Trophoblast cell (in vitro differentiated cells and primary cell): ENCODE data around the gene RNLS.

Experiments
- DNase-seq, 2 donors: peaks; one replicate each; pipeline ENCODE4 v3.0.0-alpha.2; 2016
- H2AFZ ChIP-seq: 2 replicates; pipeline ENCODE4 v1.6.1; 2013; ENCODE audit warnings: low read length, moderate library complexity, mild to moderate bottlenecking; ENCODE audit not compliant: insufficient read depth, poor library complexity
- H2AK5ac ChIP-seq: 2 replicates; pipeline ENCODE4 v1.6.1; 2013; ENCODE audit warnings: mild to moderate bottlenecking, low read length
- H2BK120ac ChIP-seq: 2 replicates; pipeline ENCODE4 v1.6.1; 2013; ENCODE audit warnings: low read length, mild to moderate bottlenecking, moderate library complexity; ENCODE audit not compliant: insufficient read depth, poor library complexity
- H2BK12ac ChIP-seq: 2 replicates; pipeline ENCODE4 v1.6.1; 2013; ENCODE audit warnings: mild to moderate bottlenecking, low read length, moderate library complexity
- H2BK5ac ChIP-seq: 2 replicates; pipeline ENCODE4 v1.6.1; 2013; ENCODE audit warnings: low read length, low read depth, moderate library complexity, mild to moderate bottlenecking; ENCODE audit not compliant: poor library complexity
- H3K14ac ChIP-seq: 2 replicates; pipeline ENCODE4 v1.6.1; 2013; ENCODE audit warnings: mild to moderate bottlenecking, low read length
- H3K18ac ChIP-seq: 2 replicates; pipeline ENCODE4 v1.6.1; 2013; ENCODE audit warnings: mild to moderate bottlenecking, low read length
- H3K23ac ChIP-seq: 2 replicates; pipeline ENCODE4 v1.6.1; 2013; ENCODE audit warnings: low read length
- H3K27ac ChIP-seq: 2 replicates; pipeline ENCODE4 v1.5.1; 2013; ENCODE audit warnings: low read depth, mild to moderate bottlenecking, inconsistent platforms, low read length, moderate library complexity
- H3K27me3 ChIP-seq: 2 replicates; pipeline ENCODE4 v1.6.1; 2013; ENCODE audit warnings: inconsistent platforms, mild to moderate bottlenecking, low read length, moderate library complexity; ENCODE audit not compliant: insufficient read depth
- H3K36me3 ChIP-seq, 2 experiments: 1 replicate in 1 of 2; 2 replicates in 1 of 2; pipeline ENCODE4 v1.6.1; 2013; ENCODE audit warnings: low read length in 2 of 2, mild to moderate bottlenecking in 2 of 2, moderate library complexity in 1 of 2; ENCODE audit not compliant: insufficient read depth in 2 of 2, control insufficient read depth in 1 of 2
- H3K4ac ChIP-seq: 2 replicates; pipeline ENCODE4 v1.6.1; 2013; ENCODE audit warnings: low read depth, mild to moderate bottlenecking, low read length, moderate library complexity
- H3K4me1 ChIP-seq, 2 experiments: 1 replicate in 1 of 2; 2 replicates in 1 of 2; pipeline ENCODE4 v1.6.1; 2013; ENCODE audit warnings: low read length in 2 of 2, mild to moderate bottlenecking in 2 of 2, moderate library complexity in 1 of 2; ENCODE audit not compliant: insufficient read depth in 2 of 2, control insufficient read depth in 1 of 2
- H3K4me2 ChIP-seq: 2 replicates; pipeline ENCODE4 v1.6.1; 2013; ENCODE audit warnings: inconsistent platforms, mild to moderate bottlenecking, low read length, moderate library complexity
- H3K4me3 ChIP-seq: 2 replicates; pipeline ENCODE4 v1.5.1; 2013; ENCODE audit warnings: mild to moderate bottlenecking, low read depth, low read length, inconsistent platforms
- H3K79me1 ChIP-seq: one replicate; pipeline ENCODE4 v1.6.1; 2013; ENCODE audit warnings: low read length
- H3K79me2 ChIP-seq: 2 replicates; pipeline ENCODE4 v1.6.1; 2013; ENCODE audit warnings: low read length, mild to moderate bottlenecking; ENCODE audit not compliant: control insufficient read depth, insufficient read depth, poor library complexity
- H3K9ac ChIP-seq: 2 replicates; pipeline ENCODE4 v1.6.1; 2013; ENCODE audit warnings: mild to moderate bottlenecking, low read length
- H3K9me3 ChIP-seq: 2 replicates; pipeline ENCODE4 v1.6.1; 2013; ENCODE audit warnings: low read depth, mild to moderate bottlenecking, control low read depth, inconsistent platforms, low read length; ENCODE audit not compliant: insufficient read depth
- H4K12ac ChIP-seq: 2 replicates; pipeline ENCODE4 v1.6.1; 2013; ENCODE audit warnings: low read depth, mild to moderate bottlenecking, low read length, moderate library complexity
- H4K8ac ChIP-seq: 2 replicates; pipeline ENCODE4 v1.6.1; 2013; ENCODE audit warnings: low read depth, mild to moderate bottlenecking, low read length, moderate library complexity
- H4K91ac ChIP-seq: one replicate; pipeline ENCODE4 v1.6.1; 2013; ENCODE audit warnings: low read depth, mild to moderate bottlenecking, low read length, moderate library complexity
- WGBS: extraction: QIAGEN DNeasy Blood & Tissue Kit; methylation state at CpG from one replicate; pipeline ENCODE4 v1.1.7; 2013; ENCODE audit warnings: missing lambda C conversion rate; ENCODE audit not compliant: insufficient read length, insufficient coverage; ENCODE audit errors: extremely low coverage; 5-methylcytosine and 5-hydroxymethylcytosine counted together

The RNLS gene

GRCh38 chr10:88507404-88507803 is 75.7 kb downstream of the RNLS start:
- H3K79me1 ChIP-seq: no peaks in the 10 kb centered on the region
- H4K8ac ChIP-seq: no peak overlapping the region
- H3K79me2 ChIP-seq: no peaks in the 10 kb centered on the region
- no peak overlapping the region for H3K23ac ChIP-seq
- no peak overlapping the region for H4K91ac ChIP-seq
- no peaks in the 10 kb centered on the region for H3K36me3 ChIP-seq
- no peak overlapping the region for H3K4me3 ChIP-seq
- H3K14ac ChIP-seq: no peak overlapping the region
- no peak overlapping the region for H4K12ac ChIP-seq
- no peak overlapping the region for H2BK120ac ChIP-seq
- no peak overlapping the region for H3K27ac ChIP-seq
- H2BK12ac ChIP-seq: no peak overlapping the region
- H2AK5ac ChIP-seq: no peak overlapping the region
- no peak overlapping the region for H3K18ac ChIP-seq
- no peak overlapping the region for H3K4ac ChIP-seq
- no peaks in the 10 kb centered on the region for H3K9me3 ChIP-seq
- H3K27me3 ChIP-seq: no peaks in the 10 kb centered on the region
- DNase-seq: no peak
- no peaks in the 10 kb centered on the region for H3K4me1 ChIP-seq
- WGBS: no CpG with 5 or more reads among the region's 1 CpG
- H3K4me2 ChIP-seq: no peak overlapping the region
- H2BK5ac ChIP-seq: no peak overlapping the region
- no peak overlapping the region for H3K9ac ChIP-seq
- no peak overlapping the region for H2AFZ ChIP-seq

GRCh38 chr10:88505680-88506215 is 77.4 kb downstream of the RNLS start:
- Histone ChIP-seq H3K23ac (no peak overlapping the region), H3K14ac (no peak overlapping the region), H3K18ac (no peak overlapping the region), H3K27ac (no peak overlapping the region), H3K4me2 (no peak overlapping the region), H4K12ac (no peak overlapping the region), H3K9me3 (no peaks in the 10 kb centered on the region), H3K36me3 (no peaks in the 10 kb centered on the region), H3K4me1 (no peaks in the 10 kb centered on the region), H2AK5ac (no peak overlapping the region), H2AFZ (no peak overlapping the region), H4K91ac (no peak overlapping the region), H3K79me2 (no peaks in the 10 kb centered on the region), H2BK12ac (no peak overlapping the region), H4K8ac (no peak overlapping the region), H2BK120ac (no peak overlapping the region), H3K27me3 (no peaks in the 10 kb centered on the region), H3K9ac (no peak overlapping the region), H3K79me1 (no peaks in the 10 kb centered on the region), H2BK5ac (no peak overlapping the region), H3K4me3 (no peak overlapping the region), H3K4ac (no peak overlapping the region)
- DNase-seq: no peak
- no CpG with 5 or more reads among the region's 1 CpG for WGBS

GRCh38 chr10:88505265-88505664 is 77.9 kb downstream of the RNLS start:
- H3K27me3 ChIP-seq: no peaks in the 10 kb centered on the region
- no peak overlapping the region for H3K4ac ChIP-seq
- no peaks in the 10 kb centered on the region for H3K36me3 ChIP-seq
- H3K79me1 ChIP-seq: no peaks in the 10 kb centered on the region
- H3K23ac ChIP-seq: no peak overlapping the region
- no peak overlapping the region for H2BK12ac ChIP-seq
- H3K4me1 ChIP-seq: no peaks in the 10 kb centered on the region
- WGBS: no CpG with 5 or more reads among the region's 1 CpG
- H3K79me2 ChIP-seq: no peaks in the 10 kb centered on the region
- H3K9ac ChIP-seq: no peak overlapping the region
- no peak overlapping the region for H4K91ac ChIP-seq
- no peak overlapping the region for H2AK5ac ChIP-seq
- H3K4me3 ChIP-seq: no peak overlapping the region
- H3K27ac ChIP-seq: no peak overlapping the region
- no peak overlapping the region for H2AFZ ChIP-seq
- no peak overlapping the region for H3K14ac ChIP-seq
- no peak overlapping the region for H4K8ac ChIP-seq
- no peak overlapping the region for H4K12ac ChIP-seq
- H3K9me3 ChIP-seq: no peaks in the 10 kb centered on the region
- DNase-seq: no peak
- H2BK120ac ChIP-seq: no peak overlapping the region
- H3K18ac ChIP-seq: no peak overlapping the region
- no peak overlapping the region for H2BK5ac ChIP-seq
- H3K4me2 ChIP-seq: no peak overlapping the region

GRCh38 chr10:88500656-88501055 is 82.5 kb downstream of the RNLS start:
- no CpG with 5 or more reads among the region's 2 CpGs for WGBS
- H3K4me1 ChIP-seq: peaks cover 0 to 2% of the 10 kb centered on the region in 2 experiments
- H3K79me2 ChIP-seq: no peaks in the 10 kb centered on the region
- no peak overlapping the region for H4K91ac ChIP-seq
- H3K9me3 ChIP-seq: no peaks in the 10 kb centered on the region
- no peak overlapping the region for H2AK5ac ChIP-seq
- no peak overlapping the region for H2BK5ac ChIP-seq
- peak in 1 of 2 donors; percentile 9 for DNase-seq
- no peak overlapping the region for H3K4me2 ChIP-seq
- H4K8ac ChIP-seq: no peak overlapping the region
- no peaks in the 10 kb centered on the region for H3K79me1 ChIP-seq
- H2BK120ac ChIP-seq: no peak overlapping the region
- H3K9ac ChIP-seq: no peak overlapping the region
- no peak overlapping the region for H3K27ac ChIP-seq
- no peak overlapping the region for H2AFZ ChIP-seq
- no peak overlapping the region for H3K4me3 ChIP-seq
- no peak overlapping the region for H2BK12ac ChIP-seq
- no peak overlapping the region for H3K23ac ChIP-seq
- no peak overlapping the region for H3K18ac ChIP-seq
- H3K4ac ChIP-seq: no peak overlapping the region
- H4K12ac ChIP-seq: no peak overlapping the region
- no peak overlapping the region for H3K14ac ChIP-seq
- H3K27me3 ChIP-seq: no peaks in the 10 kb centered on the region
- no peaks in the 10 kb centered on the region for H3K36me3 ChIP-seq
